AG04450 (cell line): ENCODE measurements around the gene GNAS. TPM values are rescaled to one million over a fixed set of nuclear protein-coding genes. Genes with fewer than 3 reads are reported as not detected.
"Not testable (repeated sequence)": the region's sequence is repeated elsewhere in the genome, so short reads cannot be mapped to it uniquely, and the experiment has no call there.

ENCODE experiments used
- CTCF ChIA-PET: fragments of 300-600, 350-600 bp; formaldehyde crosslinking; extraction: SDS; loops from one replicate; lab custom pipeline; 2022; ENCODE audit warnings: antibody characterized with exemption, inconsistent platforms; lab: Charles Lee
- POLR2A ChIA-PET: fragments of 350-600 bp; formaldehyde crosslinking; extraction: SDS; loops from one replicate; lab custom pipeline; 2021; ENCODE audit warnings: antibody characterized with exemption, inconsistent platforms; lab: Yijun Ruan, JAX
- DNase-seq: peaks from one replicate; pipeline ENCODE4 v3.0.0-alpha.2; 2011; ENCODE audit warnings: low read depth, low spot score
- H3K27ac ChIP-seq: one replicate; pipeline ENCODE4 v1.5.1; 2012; ENCODE audit warnings: low read depth, low read length, control low read depth
- H3K27me3 ChIP-seq: one replicate; pipeline ENCODE4 v1.6.0; 2012; ENCODE audit warnings: low read length; ENCODE audit not compliant: control insufficient read depth, insufficient read depth
- H3K4me3 ChIP-seq: 2 replicates; pipeline ENCODE4 v1.5.1; 2011; ENCODE audit warnings: mild to moderate bottlenecking, low read depth, low read length, control low read depth
- H3K9me3 ChIP-seq: 2 replicates; pipeline ENCODE4 v1.5.1; 2012; ENCODE audit warnings: low read length; ENCODE audit not compliant: control insufficient read depth, insufficient read depth
- polyA plus RNA-seq: library from polyadenylated mRNA; depleted of rRNA; stranded (reverse); fragments of >200 nt; gene quantifications from 2 replicates; pipeline ENCODE4 v1.2.3, GENCODE V29; 2011
- TF ChIP-seq, protein P1 (sequence below): IDR thresholded peaks from 2 replicates; pipeline ENCODE4 v1.5.1; 2011; ENCODE audit warnings: low read depth, low read length, control low read depth, inconsistent platforms

Gene GNAS
- polyA plus RNA-seq, 1 experiment: 765 TPM

DNA sequence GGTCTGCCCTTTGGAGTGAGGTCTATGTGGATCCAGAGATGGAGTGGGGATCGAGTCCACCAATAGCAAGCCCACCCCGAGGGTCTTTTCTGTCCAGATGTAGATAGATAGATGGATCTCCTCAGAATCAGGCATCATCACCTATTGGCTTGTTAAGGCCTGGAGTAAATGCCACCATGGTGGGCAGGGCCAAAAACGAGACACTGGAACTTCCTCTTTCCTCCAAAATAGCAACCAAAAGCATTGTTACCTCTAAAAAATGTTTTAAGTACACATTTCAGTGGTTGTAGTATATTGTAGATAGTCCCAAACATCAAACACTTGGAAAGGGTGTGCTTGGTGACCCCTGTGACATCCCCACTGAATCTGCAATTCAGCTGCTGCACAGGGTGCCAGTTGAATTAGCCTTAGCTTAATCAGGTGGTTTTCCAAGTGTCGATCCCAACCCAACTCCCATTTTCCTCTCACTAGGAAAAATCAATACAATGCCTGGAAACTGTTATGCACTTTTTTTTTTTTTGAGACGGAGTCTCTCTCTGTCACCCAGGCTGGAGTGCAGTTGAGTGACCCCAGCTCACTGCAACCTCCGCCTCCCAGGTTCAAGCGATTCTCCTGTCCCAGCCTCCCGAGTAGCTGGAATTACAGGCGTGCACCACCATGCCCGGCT, 93.6 kb downstream of the GNAS start:
- TF ChIP-seq, protein P1, sequence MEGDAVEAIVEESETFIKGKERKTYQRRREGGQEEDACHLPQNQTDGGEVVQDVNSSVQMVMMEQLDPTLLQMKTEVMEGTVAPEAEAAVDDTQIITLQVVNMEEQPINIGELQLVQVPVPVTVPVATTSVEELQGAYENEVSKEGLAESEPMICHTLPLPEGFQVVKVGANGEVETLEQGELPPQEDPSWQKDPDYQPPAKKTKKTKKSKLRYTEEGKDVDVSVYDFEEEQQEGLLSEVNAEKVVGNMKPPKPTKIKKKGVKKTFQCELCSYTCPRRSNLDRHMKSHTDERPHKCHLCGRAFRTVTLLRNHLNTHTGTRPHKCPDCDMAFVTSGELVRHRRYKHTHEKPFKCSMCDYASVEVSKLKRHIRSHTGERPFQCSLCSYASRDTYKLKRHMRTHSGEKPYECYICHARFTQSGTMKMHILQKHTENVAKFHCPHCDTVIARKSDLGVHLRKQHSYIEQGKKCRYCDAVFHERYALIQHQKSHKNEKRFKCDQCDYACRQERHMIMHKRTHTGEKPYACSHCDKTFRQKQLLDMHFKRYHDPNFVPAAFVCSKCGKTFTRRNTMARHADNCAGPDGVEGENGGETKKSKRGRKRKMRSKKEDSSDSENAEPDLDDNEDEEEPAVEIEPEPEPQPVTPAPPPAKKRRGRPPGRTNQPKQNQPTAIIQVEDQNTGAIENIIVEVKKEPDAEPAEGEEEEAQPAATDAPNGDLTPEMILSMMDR: no peak
- no peak overlapping the region for H3K4me3 ChIP-seq
- ChIA-PET CTCF (no interaction called here), POLR2A (no interaction called here)
- H3K27me3 ChIP-seq: peaks cover 4% of the 10 kb centered on the region
- H3K9me3 ChIP-seq: no peaks in the 10 kb centered on the region
- H3K27ac ChIP-seq: no peak overlapping the region
- DNase-seq: no peak

DNA sequence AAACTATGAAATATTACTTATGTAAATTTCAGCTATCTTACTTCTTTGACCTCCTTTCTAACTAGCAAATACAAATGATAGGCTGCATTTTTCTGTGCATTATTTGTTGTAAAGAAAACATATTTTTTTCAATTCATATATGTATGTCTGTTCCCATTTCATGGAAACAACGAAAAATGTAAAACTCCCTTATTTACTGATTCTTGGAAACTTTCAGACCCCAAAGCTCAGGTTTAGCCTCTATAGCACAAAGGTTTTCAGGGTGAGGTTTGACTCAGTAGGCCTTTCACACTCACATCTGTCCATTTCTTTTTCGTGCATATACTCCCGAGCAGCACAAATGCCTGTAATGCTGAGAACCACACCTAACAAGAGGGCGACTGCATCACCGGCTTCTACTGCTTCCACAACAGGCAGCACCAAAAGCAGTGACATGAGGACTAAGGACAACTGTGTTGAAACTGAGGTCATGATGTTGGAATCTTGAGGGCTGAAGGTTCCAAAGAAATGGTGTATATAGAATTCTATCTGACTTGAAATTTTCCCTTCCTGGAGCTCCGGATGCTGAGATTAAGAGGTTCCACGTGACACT, 95.4 kb downstream of the GNAS start:
- H3K27ac ChIP-seq, H3K27me3 ChIP-seq, CTCF ChIA-PET, DNase-seq, POLR2A ChIA-PET, H3K4me3 ChIP-seq, H3K9me3 ChIP-seq: not testable (repeated sequence)

GRCh38 chr20:58950603-58951002, 98.1 kb downstream of the GNAS start:
- H3K9me3 ChIP-seq: no peaks in the 10 kb centered on the region
- H3K27ac ChIP-seq: no peak overlapping the region
- CTCF ChIA-PET: no interaction called here
- TF ChIP-seq, protein P1: no peak
- H3K27me3 ChIP-seq: peaks cover 4% of the 10 kb centered on the region
- POLR2A ChIA-PET: interaction anchor here (0.7 kb wide), 1 partner anchor 69 kb away, joined by 3 read pairs; no protein-coding TSS in a partner anchor
- no peak for DNase-seq
- no peak overlapping the region for H3K4me3 ChIP-seq

DNA sequence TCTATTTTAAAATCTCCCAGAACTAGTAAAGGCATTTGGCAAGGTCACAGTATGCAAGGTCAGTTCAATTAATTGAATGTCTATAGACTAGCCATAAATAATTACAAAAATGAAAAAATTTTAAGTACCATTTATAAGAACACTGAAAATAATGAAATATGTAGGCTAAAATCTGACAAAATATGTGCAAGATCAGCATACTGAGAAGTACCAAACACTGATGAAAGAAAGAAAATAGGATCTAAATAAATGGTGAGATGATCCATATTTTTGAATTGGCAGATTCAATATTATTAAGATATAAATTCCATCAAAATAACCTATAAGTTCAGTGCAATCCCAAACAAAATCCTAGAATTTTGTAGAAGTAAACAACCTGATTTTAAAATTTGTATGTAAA, 100.5 kb downstream of the GNAS start:
- Histone ChIP-seq H3K4me3 (no peak overlapping the region), H3K27me3 (no peaks in the 10 kb centered on the region), H3K27ac (no peak overlapping the region), H3K9me3 (no peaks in the 10 kb centered on the region)
- TF ChIP-seq, protein P1: no peak
- ChIA-PET POLR2A (no interaction called here), CTCF (no interaction called here)
- DNase-seq: no peak

- Histone ChIP-seq H3K27me3 (no peaks in the 10 kb centered on the region), H3K4me3 (no peak overlapping the region), H3K27ac (no peak overlapping the region), H3K9me3 (no peaks in the 10 kb centered on the region)
- no peak for DNase-seq
- ChIA-PET POLR2A (no interaction called here), CTCF (no interaction called here)
- TF ChIP-seq, protein P1: no peak
These were observed 103.6 kb downstream of the GNAS start for GRCh38 chr20:58956078-58956477.
